Measurements from ENCODE around the gene GRIN1. TPM values are rescaled to one million over a fixed set of nuclear protein-coding genes. Genes with fewer than 3 reads are reported as not detected.

The GRIN1 gene
- total and polyA plus RNA-seq, 8 donors = 0.08 to 0.53 (median 0.28) TPM; not detected in 2

DNA sequence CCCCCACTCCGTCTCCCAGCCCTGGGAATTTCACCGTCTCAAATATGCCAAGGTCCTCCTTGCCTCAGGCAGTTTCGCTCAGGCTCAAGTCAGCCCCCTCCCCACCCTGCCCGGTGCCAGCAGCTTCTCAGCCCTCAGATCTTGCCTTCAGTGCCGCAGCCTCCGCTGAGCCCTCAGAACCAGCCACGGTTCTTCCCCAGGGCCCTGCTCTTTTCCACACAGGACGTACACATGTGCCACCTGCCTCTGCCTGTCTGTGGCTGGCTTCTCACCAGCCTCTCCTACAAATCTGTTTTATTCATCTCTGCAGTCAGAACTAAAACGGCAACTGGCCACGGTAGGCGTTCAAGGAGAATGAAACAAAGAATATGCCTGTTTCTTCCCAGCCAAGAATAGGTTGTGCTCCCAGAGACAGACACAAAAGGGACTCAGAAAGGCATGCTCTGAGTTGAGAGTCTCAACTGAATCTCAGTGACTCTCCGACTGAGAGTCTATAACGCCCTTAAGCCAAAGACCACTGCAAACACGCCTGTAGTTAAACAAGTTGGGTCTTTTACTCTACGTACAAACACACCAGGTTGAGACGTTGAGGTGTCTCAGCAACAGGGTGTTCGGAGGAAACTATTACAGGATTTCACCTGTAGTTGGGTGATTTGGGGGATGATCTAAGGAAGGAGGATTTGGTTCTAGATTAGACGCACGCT lies 10.6 kb upstream of the GRIN1 start:
- no peaks in the 10 kb centered on the region for H3K9me3 ChIP-seq
- FAIRE-seq (no peak), ATAC-seq (peak; percentile 7 to 22 (median 15)), DNase-seq (peak in 2 of 6 donors; percentile 44 to 74)
- TF ChIP-seq CTCF (IDR thresholded peaks at IDR 0.05) = no peak
- peak overlapping the region; percentile 75 to 90 (median 84) for H3K27ac ChIP-seq
- no peaks in the 10 kb centered on the region for H3K36me3 ChIP-seq
- H3K4me3 ChIP-seq = peak overlapping the region; percentile 61 to 82 (median 74)
- intact Hi-C loops (cut with DNase I) = no loop called here
- H3K4me1 ChIP-seq = peaks cover 8 to 19% (median 11%) of the 10 kb centered on the region in 3 donors
- WGBS, 2 donors = 11% methylated on average over 19 of the region's 19 CpGs
- H3K27me3 ChIP-seq = no peaks in the 10 kb centered on the region

GRCh38 chr9:137128862-137129455 lies 10.0 kb upstream of the GRIN1 start:
- peak; percentile 8 to 24 (median 22) for ATAC-seq
- Histone ChIP-seq H3K9me3 (no peaks in the 10 kb centered on the region), H3K27ac (peak overlapping the region; percentile 75 to 90 (median 84)), H3K27me3 (no peaks in the 10 kb centered on the region), H3K4me1 (peaks cover 8 to 19% (median 11%) of the 10 kb centered on the region in 3 donors), H3K4me3 (peak overlapping the region; percentile 61 to 82 (median 74)), H3K36me3 (no peaks in the 10 kb centered on the region)
- no peak for TF ChIP-seq CTCF (IDR thresholded peaks at IDR 0.05)
- intact Hi-C loops (cut with DNase I) = no loop called here
- no peak for FAIRE-seq
- peak in 4 of 6 donors; percentile 40 to 71 (median 64) for DNase-seq
- WGBS, 2 donors = 3 to 6% methylated on average over 32 to 37 of the region's 37 CpGs

- 1% methylated on average over 64 to 86 of the region's 86 CpGs for WGBS, 2 donors
- peak; percentile 79 to 95 (median 90) for ATAC-seq
- no peak for FAIRE-seq
These were observed 9.3 kb upstream of the GRIN1 start for GRCh38 chr9:137129456-137130175.

DNA sequence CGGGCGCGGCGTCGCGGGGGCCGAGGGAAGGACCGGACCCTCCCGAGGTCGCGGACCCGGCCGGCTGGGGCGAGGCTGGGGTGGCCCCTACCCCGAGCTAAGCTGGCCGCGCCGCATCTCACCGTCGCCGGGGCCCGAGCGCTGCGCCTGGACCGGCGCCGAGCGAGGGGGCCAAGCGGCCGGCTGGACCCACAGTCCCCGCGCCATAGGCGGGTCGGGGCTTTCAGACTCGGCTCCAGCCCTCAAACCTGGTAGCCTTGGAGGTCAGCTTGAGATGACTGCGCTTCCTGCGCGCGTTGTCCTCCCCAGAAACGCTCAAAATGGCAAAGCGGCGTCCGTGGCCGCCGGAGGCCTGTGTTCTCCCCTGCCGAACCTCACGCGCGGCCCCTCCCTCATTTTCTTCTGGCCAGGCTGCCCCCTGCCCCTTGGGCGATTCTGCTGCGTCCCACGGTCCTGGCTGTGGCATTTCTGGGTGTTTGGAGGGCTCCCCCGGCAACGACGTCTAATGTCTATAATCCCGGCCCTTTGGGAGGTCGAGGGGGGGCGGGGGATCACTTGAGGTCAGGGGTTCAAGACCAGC lies 8.7 kb upstream of the GRIN1 start:
- intact Hi-C loops (cut with DNase I) = no loop called here

More at GRCh38 chr9:137129456-137130175, 9.3 kb upstream of the GRIN1 start:
- peak; percentile 86 to 96 (median 88) for DNase-seq
- H3K4me3 ChIP-seq = peak overlapping the region; percentile 61 to 82 (median 74)
- TF ChIP-seq CTCF (IDR thresholded peaks at IDR 0.05) = no peak
- no peaks in the 10 kb centered on the region for H3K9me3 ChIP-seq
- H3K36me3 ChIP-seq = no peaks in the 10 kb centered on the region
- no peaks in the 10 kb centered on the region for H3K27me3 ChIP-seq
- intact Hi-C loops (cut with DNase I) = no loop called here
- H3K27ac ChIP-seq = peak overlapping the region; percentile 75 to 90 (median 84)
- peaks cover 8 to 19% (median 11%) of the 10 kb centered on the region in 3 donors for H3K4me1 ChIP-seq

More for the DNA sequence above, 8.7 kb upstream of the GRIN1 start:
- peak overlapping the region; percentile 61 to 82 (median 74) for H3K4me3 ChIP-seq
- DNase-seq (peak in 1 of 6 donors; percentile 51), FAIRE-seq (no peak), ATAC-seq (peak in 2 of 4 donors; percentile 0 to 2)
- peak overlapping the region; percentile 75 to 90 (median 84) for H3K27ac ChIP-seq
- H3K27me3 ChIP-seq = no peaks in the 10 kb centered on the region
- H3K4me1 ChIP-seq = peaks cover 8 to 19% (median 11%) of the 10 kb centered on the region in 3 donors
- 5 to 6% methylated on average over 31 to 58 of the region's 58 CpGs for WGBS, 2 donors
- no peaks in the 10 kb centered on the region for H3K36me3 ChIP-seq
- TF ChIP-seq CTCF (IDR thresholded peaks at IDR 0.05) = no peak
- no peaks in the 10 kb centered on the region for H3K9me3 ChIP-seq
